ENCODE data around the gene AOPEP.

GRCh38 chr9:95065224-95065623, 338.7 kb downstream of the AOPEP start:
- no peak for TF ChIP-seq CTCF (IDR thresholded peaks at IDR 0.05; ENCODE audit: extremely low read depth in 1 of 2, insufficient read depth in 1 of 2, low read depth in 1 of 2, low read length in 2 of 2)
- no peak for TF ChIP-seq MYC (IDR thresholded peaks at IDR 0.05; ENCODE audit: low read depth, low read length)
- TF ChIP-seq POLR2A (IDR thresholded peaks at IDR 0.05; ENCODE audit: low read depth, low read length), result no peak
- TF ChIP-seq MAX (IDR thresholded peaks at IDR 0.05; ENCODE audit: insufficient read depth, insufficient read length), result no peak

Data from endothelial cell of umbilical vein (primary cell).